PC-3 (cell line): ENCODE results near the gene PIGU. TPM values are rescaled to one million over a fixed set of nuclear protein-coding genes. Genes with fewer than 3 reads are reported as not detected.

Source experiments
- ATAC-seq: fragments of 200-7000 bp; cut with Tn5 transposase; 2 replicates; pipeline ENCODE4 v1.9.1; 2020; ENCODE audit warnings: mild to moderate bottlenecking, moderate library complexity
- BruUV-seq: library from RNA; stranded (reverse); fragments of 400-500 nt; replicated peaks from 2 replicates; lab custom pipeline; 2021; lab: Mats Ljungman, UMichigan
- CTCF ChIA-PET: fragments of 300-600 bp; sonication (Branson Sonifier 250); formaldehyde crosslinking; loops from one replicate; lab custom pipeline; 2022; ENCODE audit warnings: antibody characterized with exemption; lab: Charles Lee
- POLR2A ChIA-PET: fragments of 300-600 bp; sonication (Branson Sonifier 250); formaldehyde crosslinking; loops from one replicate; lab custom pipeline; 2022; ENCODE audit warnings: antibody characterized with exemption; ENCODE audit not compliant: unreplicated experiment; lab: Charles Lee
- DNase-seq: peaks from one replicate; pipeline ENCODE4 v3.0.0-alpha.2; 2015
- H2AFZ ChIP-seq: fragments of 300-600 bp; sonication (generic); 2 replicates; pipeline ENCODE4 v1.6.0; 2016; ENCODE audit warnings: antibody characterized with exemption, low read length
- H3F3A ChIP-seq: fragments of 300-600 bp; sonication (generic); one replicate; pipeline ENCODE4 v1.6.0; 2017; ENCODE audit warnings: antibody characterized with exemption, low read length, control low read depth, mild to moderate bottlenecking; ENCODE audit not compliant: unreplicated experiment
- H3K27ac ChIP-seq: fragments of 300-600 bp; sonication (generic); 2 replicates; pipeline ENCODE4 v1.5.1; 2016; ENCODE audit warnings: mild to moderate bottlenecking, low read length
- H3K27me3 ChIP-seq: fragments of 300-600 bp; sonication (generic); 2 replicates; pipeline ENCODE4 v1.6.1; 2016; ENCODE audit warnings: low read length, mixed read lengths
- H3K36me3 ChIP-seq: fragments of 300-600 bp; sonication (generic); 2 replicates; pipeline ENCODE4 v1.6.1; 2016; ENCODE audit warnings: low read depth, mixed run types, low read length, mixed read lengths
- H3K4me1 ChIP-seq: fragments of 300-600 bp; sonication (generic); 2 replicates; pipeline ENCODE4 v1.5.1; 2016; ENCODE audit warnings: low read length; ENCODE audit not compliant: insufficient read depth
- H3K4me2 ChIP-seq: fragments of 300-600 bp; sonication (generic); 2 replicates; pipeline ENCODE4 v1.6.0; 2016; ENCODE audit warnings: low read length
- H3K4me3 ChIP-seq: fragments of 300-600 bp; sonication (generic); 2 replicates; pipeline ENCODE4 v1.5.1; 2016; ENCODE audit warnings: mild to moderate bottlenecking, low read length, mixed read lengths
- H3K79me2 ChIP-seq: fragments of 300-600 bp; sonication (generic); 2 replicates; pipeline ENCODE4 v1.6.1; 2017; ENCODE audit warnings: low read length, mixed read lengths
- H3K9ac ChIP-seq: fragments of 300-600 bp; sonication (generic); 2 replicates; pipeline ENCODE4 v1.6.0; 2016; ENCODE audit warnings: mild to moderate bottlenecking, low read length
- H3K9me2 ChIP-seq: fragments of 300-600 bp; sonication (generic); replicated peaks from 2 replicates; pipeline ENCODE4 v1.6.1; 2016; ENCODE audit warnings: mixed run types, low read length, mixed read lengths
- H3K9me3 ChIP-seq: fragments of 300-600 bp; sonication (generic); 2 replicates; pipeline ENCODE4 v1.6.1; 2016; ENCODE audit warnings: low read length, mixed read lengths
- H4K20me1 ChIP-seq: fragments of 300-600 bp; sonication (generic); 2 replicates; pipeline ENCODE4 v1.6.1; 2016; ENCODE audit warnings: low read length, mixed read lengths
- EZH2 ChIP-seq: fragments of 300-600 bp; sonication (generic); IDR thresholded peaks from one replicate; pipeline ENCODE4 v1.6.1; 2017; ENCODE audit warnings: antibody characterized with exemption, mild to moderate bottlenecking, low read length; ENCODE audit not compliant: unreplicated experiment
- EZH2phosphoT487 ChIP-seq: fragments of 300-600 bp; sonication (generic); IDR thresholded peaks from 2 replicates; pipeline ENCODE4 v1.6.1; 2018; ENCODE audit warnings: mild to moderate bottlenecking, antibody characterized with exemption, low read length, borderline replicate concordance
- intact Hi-C: fragments of 100-400 bp; cut with micrococcal nuclease; formaldehyde crosslinking; loops from 2 replicates; pipeline ENCODE4 v1.9.0; 2023
- total RNA-seq: library from RNA; depleted of rRNA; stranded (reverse); fragments of >200 nt; gene quantifications from 2 replicates; pipeline ENCODE4 v1.2.3, GENCODE V29; 2014
- TF ChIP-seq, protein P1 (sequence below): fragments of 300-600 bp; sonication (generic); conservative IDR thresholded peaks from 2 replicates; pipeline ENCODE4 v1.5.1; 2017; ENCODE audit warnings: antibody characterized with exemption, low read depth, mild to moderate bottlenecking, low read length

PIGU gene
- total RNA-seq, 1 experiment from 2014 or later: 24.5 TPM

DNA sequence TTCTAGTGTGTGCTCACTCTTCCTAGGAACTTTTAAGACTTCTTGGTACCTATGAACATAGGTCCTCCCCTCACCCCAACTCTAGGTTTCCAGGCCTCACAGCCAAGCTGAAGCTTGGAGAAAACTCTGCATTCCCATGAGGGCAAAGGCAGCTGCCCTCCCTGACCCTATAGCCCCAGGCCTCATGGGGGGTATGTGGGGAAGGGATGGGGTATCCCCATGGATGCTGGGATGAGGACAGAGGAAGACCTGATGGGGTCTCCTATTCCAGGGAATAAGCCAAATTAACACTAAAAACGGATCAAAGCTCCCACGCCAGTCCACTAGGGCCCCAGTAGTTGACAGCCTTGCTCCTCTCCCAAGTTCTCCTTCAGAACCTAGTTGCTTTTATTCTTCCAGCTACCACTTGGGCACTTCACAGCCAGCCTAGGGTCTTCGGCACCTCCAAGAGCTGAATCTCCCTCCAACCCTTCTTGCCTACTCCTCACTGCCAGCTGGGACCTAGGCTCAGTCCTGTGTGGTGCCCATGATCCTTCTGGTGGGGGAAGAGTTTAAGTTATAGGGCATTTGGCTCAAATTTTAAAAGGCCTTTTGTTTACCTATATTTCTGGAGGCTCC, 35.0 kb upstream of the PIGU start:
- no peak overlapping the region for H3K9ac ChIP-seq
- H4K20me1 ChIP-seq: no peaks in the 10 kb centered on the region; the same call in 1 of the 2 replicates
- H3K4me3 ChIP-seq: no peak overlapping the region
- H3K9me2 ChIP-seq: no peaks in the 10 kb centered on the region
- peaks cover 33% of the 10 kb centered on the region for H3K4me1 ChIP-seq
- ATAC-seq (no peak), DNase-seq (no peak)
- H2AFZ ChIP-seq: no peak overlapping the region
- CTCF ChIA-PET: no interaction called here
- no TSS peak for BruUV-seq
- POLR2A ChIA-PET: interaction anchor here (0.5 kb wide), 1 partner anchor 38 kb away, joined by 3 read pairs; no protein-coding TSS in a partner anchor
- H3K36me3 ChIP-seq: peaks cover 6% of the 10 kb centered on the region; the same call in 1 of the 2 replicates
- H3F3A ChIP-seq: no peaks in the 10 kb centered on the region
- no peak for TF ChIP-seq EZH2phosphoT487
- H3K79me2 ChIP-seq: no peaks in the 10 kb centered on the region
- intact Hi-C loops: no loop called here
- no peak overlapping the region for H3K27ac ChIP-seq
- no peaks in the 10 kb centered on the region for H3K27me3 ChIP-seq
- H3K4me2 ChIP-seq: no peak overlapping the region
- H3K9me3 ChIP-seq: no peaks in the 10 kb centered on the region

DNA sequence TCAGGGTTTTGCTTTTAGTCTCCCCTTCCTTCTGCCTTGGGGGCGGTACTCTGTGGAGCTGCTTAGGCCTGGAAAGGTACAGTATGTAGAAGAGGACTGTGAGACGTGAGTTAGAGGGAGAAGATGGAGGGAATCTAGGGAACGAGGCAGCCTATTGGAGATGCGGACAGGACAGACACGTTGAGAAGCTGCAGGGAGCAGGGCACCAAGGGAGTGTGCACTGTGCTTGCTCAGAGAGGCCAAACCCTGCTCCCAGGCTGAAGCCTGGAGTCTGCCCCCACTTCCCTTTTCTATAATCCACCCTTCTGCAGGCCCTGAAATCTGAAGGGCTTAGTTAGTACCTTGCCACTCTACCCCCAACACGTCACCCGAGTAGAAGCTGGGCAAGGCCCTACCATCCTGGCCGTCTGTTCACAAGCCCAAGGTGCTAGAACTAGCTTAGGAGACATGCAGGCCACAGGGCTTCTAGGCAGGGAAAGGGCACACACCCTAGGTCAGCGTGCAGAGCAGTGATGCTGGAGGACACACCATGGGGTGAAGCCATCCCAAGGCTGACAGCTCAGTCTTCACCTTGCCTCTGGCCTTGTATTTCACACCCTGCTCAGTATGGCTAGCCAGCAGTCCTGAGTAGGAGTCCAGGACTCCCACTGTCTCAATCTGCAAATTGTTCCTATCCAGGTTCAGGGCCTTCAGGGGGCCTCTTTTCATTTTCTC, 34.1 kb upstream of the PIGU start:
- BruUV-seq: no TSS peak

DNA sequence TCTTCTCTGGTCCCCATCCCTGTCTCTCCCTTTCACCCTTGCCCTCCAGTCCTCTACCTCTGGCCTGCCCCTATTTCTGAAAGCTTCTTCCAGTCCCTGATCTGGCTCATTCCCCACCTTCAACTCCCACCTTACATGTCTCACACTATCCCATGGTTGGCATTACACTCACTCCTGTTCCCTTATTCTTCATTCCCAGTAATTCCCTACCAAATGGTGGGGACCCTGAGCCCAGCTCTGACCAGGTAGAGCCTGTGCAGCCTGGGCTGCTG, 33.6 kb upstream of the PIGU start:
- no peak for DNase-seq
- CTCF ChIA-PET: no interaction called here
- H3K4me2 ChIP-seq: peak overlapping the region; percentile 93
- H3K4me1 ChIP-seq: peaks cover 35% of the 10 kb centered on the region
- no peak overlapping the region for H3K9ac ChIP-seq
- BruUV-seq: TSS peak; percentile 1
- no peaks in the 10 kb centered on the region for H3K9me3 ChIP-seq
- H3K9me2 ChIP-seq: no peaks in the 10 kb centered on the region
- no peaks in the 10 kb centered on the region for H3K79me2 ChIP-seq
- H3K27ac ChIP-seq: no peak overlapping the region
- ATAC-seq: no peak
- intact Hi-C loops: no loop called here
- H3K27me3 ChIP-seq: no peaks in the 10 kb centered on the region
- H3K36me3 ChIP-seq: peaks cover 6% of the 10 kb centered on the region; the same call in 1 of the 2 replicates
- no peak overlapping the region for H2AFZ ChIP-seq
- no peaks in the 10 kb centered on the region for H3F3A ChIP-seq
- POLR2A ChIA-PET: no interaction called here
- TF ChIP-seq, protein P1, sequence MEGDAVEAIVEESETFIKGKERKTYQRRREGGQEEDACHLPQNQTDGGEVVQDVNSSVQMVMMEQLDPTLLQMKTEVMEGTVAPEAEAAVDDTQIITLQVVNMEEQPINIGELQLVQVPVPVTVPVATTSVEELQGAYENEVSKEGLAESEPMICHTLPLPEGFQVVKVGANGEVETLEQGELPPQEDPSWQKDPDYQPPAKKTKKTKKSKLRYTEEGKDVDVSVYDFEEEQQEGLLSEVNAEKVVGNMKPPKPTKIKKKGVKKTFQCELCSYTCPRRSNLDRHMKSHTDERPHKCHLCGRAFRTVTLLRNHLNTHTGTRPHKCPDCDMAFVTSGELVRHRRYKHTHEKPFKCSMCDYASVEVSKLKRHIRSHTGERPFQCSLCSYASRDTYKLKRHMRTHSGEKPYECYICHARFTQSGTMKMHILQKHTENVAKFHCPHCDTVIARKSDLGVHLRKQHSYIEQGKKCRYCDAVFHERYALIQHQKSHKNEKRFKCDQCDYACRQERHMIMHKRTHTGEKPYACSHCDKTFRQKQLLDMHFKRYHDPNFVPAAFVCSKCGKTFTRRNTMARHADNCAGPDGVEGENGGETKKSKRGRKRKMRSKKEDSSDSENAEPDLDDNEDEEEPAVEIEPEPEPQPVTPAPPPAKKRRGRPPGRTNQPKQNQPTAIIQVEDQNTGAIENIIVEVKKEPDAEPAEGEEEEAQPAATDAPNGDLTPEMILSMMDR: no peak
- peak overlapping the region; percentile 85 for H3K4me3 ChIP-seq
- no peaks in the 10 kb centered on the region; the same call in 1 of the 2 replicates for H4K20me1 ChIP-seq

More for the DNA sequence above, 34.1 kb upstream of the PIGU start:
- no peak overlapping the region for H3K9ac ChIP-seq
- no peaks in the 10 kb centered on the region for H3K9me3 ChIP-seq
- ATAC-seq: no peak
- ChIA-PET POLR2A (no interaction called here), CTCF (no interaction called here)
- peaks cover 33% of the 10 kb centered on the region for H3K4me1 ChIP-seq
- TF ChIP-seq, protein P1: no peak
- TF ChIP-seq EZH2 (no peak), EZH2phosphoT487 (no peak)
- H3F3A ChIP-seq: no peaks in the 10 kb centered on the region
- no peak overlapping the region for H3K4me3 ChIP-seq
- no peak overlapping the region for H2AFZ ChIP-seq
- no peaks in the 10 kb centered on the region for H3K9me2 ChIP-seq
- no peak for DNase-seq
- intact Hi-C loops: no loop called here
- peak overlapping the region; percentile 93; the same call in 1 of the 2 replicates for H3K4me2 ChIP-seq
- H3K79me2 ChIP-seq: no peaks in the 10 kb centered on the region
- H3K27me3 ChIP-seq: no peaks in the 10 kb centered on the region
- H3K27ac ChIP-seq: no peak overlapping the region
- peaks cover 6% of the 10 kb centered on the region; the same call in 1 of the 2 replicates for H3K36me3 ChIP-seq
- no peaks in the 10 kb centered on the region; the same call in 1 of the 2 replicates for H4K20me1 ChIP-seq
